Glomerular visceral epithelial cell (primary cell): ENCODE data around the gene IPO8.
"Not testable (repeated sequence)": the region's sequence is repeated elsewhere in the genome, so short reads cannot be mapped to it uniquely, and the experiment has no call there.

Source experiments
- DNase-seq: peaks from one replicate; pipeline ENCODE4 v3.0.0-alpha.2; 2016; ENCODE audit errors: extremely low spot score

The IPO8 gene

GRCh38 chr12:30604302-30604701 is 91.4 kb downstream of the IPO8 start:
- DNase-seq = not testable (repeated sequence)

GRCh38 chr12:30603129-30603528 is 92.5 kb downstream of the IPO8 start:
- no peak for DNase-seq

GRCh38 chr12:30602678-30603077 is 93.0 kb downstream of the IPO8 start:
- no peak for DNase-seq

- no peak for DNase-seq
Observed at GRCh38 chr12:30599608-30600007, 96.1 kb downstream of the IPO8 start.

- no peak for DNase-seq
Observed at GRCh38 chr12:30598889-30599288, 96.8 kb downstream of the IPO8 start.

GRCh38 chr12:30595742-30596141 is 99.9 kb downstream of the IPO8 start:
- DNase-seq = no peak

- DNase-seq = no peak
Observed at GRCh38 chr12:30594509-30594908, 101.2 kb downstream of the IPO8 start.

GRCh38 chr12:30588572-30588971 is 107.1 kb downstream of the IPO8 start:
- DNase-seq = not testable (repeated sequence)

- no peak for DNase-seq
Observed at GRCh38 chr12:30587782-30588181, 107.9 kb downstream of the IPO8 start.

GRCh38 chr12:30585877-30586276 is 109.8 kb downstream of the IPO8 start:
- no peak for DNase-seq

GRCh38 chr12:30582943-30583342 is 112.7 kb downstream of the IPO8 start:
- DNase-seq = peak; percentile 1

GRCh38 chr12:30580344-30580743 is 115.3 kb downstream of the IPO8 start:
- DNase-seq = no peak
